GM20000 (cell line): ENCODE measurements around the gene ARSA.

Experiments
- DNase-seq: peaks from one replicate; pipeline ENCODE4 v3.0.0; 2012; ENCODE audit warnings: low spot score
- CTCF ChIP-seq: IDR thresholded peaks from 2 replicates; pipeline ENCODE4 v1.5.1; 2012; ENCODE audit warnings: mild to moderate bottlenecking, control low read depth; ENCODE audit errors: extremely low read depth, missing control alignments

Gene ARSA

GRCh38 chr22:50602338-50602700 is 25.6 kb downstream of the ARSA start:
- DNase-seq, result peak; percentile 39
- TF ChIP-seq CTCF, result no peak

GRCh38 chr22:50601669-50602337 is 26.1 kb downstream of the ARSA start:
- peak; percentile 50 for DNase-seq

GRCh38 chr22:50600967-50601668 is 26.8 kb downstream of the ARSA start:
- peak; percentile 38 for DNase-seq

More at GRCh38 chr22:50601669-50602337, 26.1 kb downstream of the ARSA start:
- no peak for TF ChIP-seq CTCF

GRCh38 chr22:50600538-50600937 is 27.4 kb downstream of the ARSA start, which contains the start of gene MAPK8IP2:
Gene MAPK8IP2, plus strand, starts transcription at chr22:50600793. Its CDS starts 26 bp downstream, at chr22:50600819.
- peak; percentile 77 for DNase-seq
- TF ChIP-seq CTCF, result no peak

More at GRCh38 chr22:50600967-50601668, 26.8 kb downstream of the ARSA start:
- TF ChIP-seq CTCF, result no peak

- TF ChIP-seq CTCF, result no peak
- peak; percentile 92 for DNase-seq
These were observed 28.0 kb downstream of the ARSA start for GRCh38 chr22:50599816-50600455.

- no peak for DNase-seq
- no peak for TF ChIP-seq CTCF
These were observed 30.9 kb downstream of the ARSA start for GRCh38 chr22:50597097-50597496.

- DNase-seq, result no peak
- no peak for TF ChIP-seq CTCF
These were observed 32.8 kb downstream of the ARSA start for GRCh38 chr22:50595189-50595588.
